Measurements from ENCODE around the gene KCTD5.

DNA sequence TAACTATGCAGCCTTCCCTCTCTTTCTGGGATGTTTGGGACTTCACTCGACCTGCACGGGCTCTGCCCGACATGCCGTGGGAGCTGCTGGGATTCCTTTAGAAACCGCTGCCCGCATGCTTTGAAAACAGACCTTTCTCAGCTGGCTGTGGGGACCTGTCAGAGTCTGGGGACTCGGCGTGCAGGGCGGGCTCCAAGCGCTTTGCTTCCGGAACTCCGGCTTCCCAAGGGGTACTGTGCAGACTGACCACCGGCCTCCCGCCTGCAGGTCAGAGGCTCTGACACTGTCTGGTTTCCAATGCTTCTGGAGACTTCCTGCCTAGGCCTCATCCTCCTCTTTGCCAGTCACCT, 25.9 kb downstream of the KCTD5 start:
- no peak for TF ChIP-seq ATF1 (CRISPR knock-in tag; IDR thresholded peaks at IDR 0.05)
- TF ChIP-seq ATF1 (tag; IDR thresholded peaks at IDR 0.05) = no peak
- no peak for TF ChIP-seq FOXK2 (conservative IDR thresholded peaks at IDR 0.05 in 1 of 2, IDR thresholded peaks at IDR 0.05 in 1 of 2; ENCODE audit: low read depth in 2 of 2)
- TF ChIP-seq EZH2 (IDR thresholded peaks at IDR 0.05; ENCODE audit: borderline replicate concordance, low read depth, low read length) = no peak
- no peak for TF ChIP-seq RAD21 (CRISPR knock-in tag; conservative IDR thresholded peaks at IDR 0.05 in 1 of 2, IDR thresholded peaks at IDR 0.05 in 1 of 2)
- TF ChIP-seq SIN3A (IDR thresholded peaks at IDR 0.05; ENCODE audit: borderline replicate concordance in 2 of 2, control insufficient read depth in 1 of 2, low read depth in 2 of 2, low read length in 2 of 2) = no peak
- TF ChIP-seq USF2 (CRISPR knock-in tag; IDR thresholded peaks at IDR 0.05) = no peak
